Adrenal gland (tissue), 5 donors: ENCODE data around the gene ANAPC2.

Source experiments
- CTCF ChIP-seq, 6 experiments: fragments of 450-650 bp in 4 of 6; fragments of 200-600 bp in 2 of 6; sonication (generic) in 1 of 6; IDR thresholded peaks; 1 replicate in 5 of 6; 2 replicates in 1 of 6; pipeline versions ENCODE4 v1.5.1 to v1.8.0; 2016 to 2021; ENCODE audit warnings: antibody characterized with exemption in 6 of 6, mild to moderate bottlenecking in 2 of 6, moderate library complexity in 1 of 6
- POLR2A ChIP-seq, 2 donors: fragments of 450-650 bp; IDR thresholded peaks; one replicate each; pipeline ENCODE4 v1.6.1; 2017; ENCODE audit warnings: antibody characterized with exemption in 2 of 2, mild to moderate bottlenecking in 2 of 2, moderate library complexity in 1 of 2
- donor health status: DM: no; HTN: no; CAD: no.

- TF ChIP-seq CTCF (IDR thresholded peaks at IDR 0.05) (no peak), POLR2A (IDR thresholded peaks at IDR 0.05) (no peak)
Measured at GRCh38 chr9:137150617-137151457, 37.5 kb downstream of the ANAPC2 start.
